ENCODE results near the gene SAMHD1.
"Not testable (repeated sequence)": the region's sequence is repeated elsewhere in the genome, so short reads cannot be mapped to it uniquely, and the experiment has no call there.

The SAMHD1 gene

DNA sequence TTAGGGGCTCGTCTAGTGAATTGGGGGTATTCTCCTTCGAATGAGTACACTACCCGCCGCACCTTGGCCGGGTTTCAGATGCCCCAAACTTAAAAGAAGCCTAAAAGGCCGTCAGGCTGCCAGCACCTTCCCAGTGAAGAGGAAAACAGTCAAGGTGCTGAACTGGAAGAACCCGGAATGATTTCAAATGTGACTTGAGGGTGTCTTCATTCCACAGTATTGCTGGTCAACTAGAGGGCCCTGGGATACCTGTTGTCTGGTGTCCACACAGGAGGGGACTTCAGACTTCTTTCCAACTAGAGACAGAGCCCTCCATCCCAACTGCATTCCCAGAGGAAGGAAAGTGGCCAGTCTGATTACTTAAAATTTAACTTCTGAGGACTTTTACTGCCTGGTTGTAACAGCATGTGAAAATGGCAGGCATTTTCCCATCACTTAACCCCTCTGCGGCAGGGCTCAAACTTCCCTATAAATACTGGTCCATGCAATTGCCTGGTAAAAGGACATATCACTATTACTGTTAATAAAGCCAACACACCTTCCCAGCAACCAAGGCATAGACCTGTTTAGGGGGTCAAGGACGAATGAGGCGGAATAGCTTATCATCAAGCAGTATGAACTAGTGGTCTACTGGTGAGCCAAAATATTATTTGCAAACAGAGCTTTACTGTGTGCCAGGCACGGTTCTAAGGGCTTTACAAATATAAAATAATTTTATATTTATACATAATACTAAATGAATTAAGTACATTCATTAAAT, 651 bp upstream of the SAMHD1 start:
- DNase-seq = no peak

DNA sequence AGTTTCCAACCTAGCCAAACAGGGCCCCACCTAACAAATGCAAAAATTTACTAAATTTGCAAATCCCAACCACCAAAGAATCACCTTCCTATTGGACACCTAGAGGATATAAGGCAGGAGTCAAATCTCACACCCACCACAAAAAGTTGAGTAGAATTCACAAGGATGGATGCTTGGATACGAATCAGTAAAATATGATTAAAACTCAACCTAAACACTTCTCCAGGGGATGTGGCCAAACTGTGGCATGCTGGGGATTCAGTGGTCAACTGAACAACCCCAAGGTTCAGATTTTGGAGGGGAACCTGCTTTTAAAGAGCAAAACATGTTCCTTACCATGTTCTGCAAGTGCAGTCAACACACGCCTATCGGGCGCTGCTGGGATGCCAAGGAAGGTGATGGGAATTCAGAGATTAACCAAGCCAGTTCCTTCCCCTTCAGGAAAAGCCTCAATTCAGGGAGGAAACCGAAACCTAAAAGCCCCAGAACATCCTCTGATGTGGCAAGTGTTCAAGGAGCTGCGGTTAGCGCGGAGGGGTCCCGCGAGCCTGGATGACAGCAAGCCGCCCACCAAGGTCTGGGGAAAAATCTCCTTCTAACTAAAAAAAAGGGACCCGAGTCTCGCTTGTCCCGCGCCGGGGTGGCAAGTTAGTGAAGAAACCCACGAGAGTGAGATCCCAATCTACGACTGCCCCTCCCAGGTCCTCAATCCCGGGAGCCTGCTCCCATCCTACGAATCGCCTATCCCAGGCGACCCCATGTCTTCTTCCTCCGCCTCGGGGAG, 902 bp downstream of the SAMHD1 start:
- DNase-seq = peak in 1 of 2 experiments; percentile 8

DNA sequence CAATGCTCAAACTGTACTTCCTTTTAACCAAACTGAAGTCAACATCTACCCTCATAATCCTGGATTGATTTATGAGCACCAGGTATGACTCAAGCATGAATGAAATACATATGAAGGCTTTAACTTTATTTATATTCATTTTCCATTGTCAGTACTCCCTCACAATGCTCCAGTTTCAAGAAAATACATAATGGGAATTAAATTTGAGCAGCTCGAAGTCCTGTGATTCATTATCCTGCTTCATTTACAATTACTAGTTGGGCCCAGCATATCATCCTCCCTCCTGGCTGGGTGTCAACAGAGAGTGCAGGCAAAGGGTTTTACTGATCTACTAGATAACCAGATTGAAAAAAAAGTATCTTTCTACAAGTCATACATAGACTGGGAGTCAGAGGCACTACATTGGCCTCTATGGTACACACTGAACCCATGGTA, 10.1 kb downstream of the SAMHD1 start:
- no peak for DNase-seq

DNA sequence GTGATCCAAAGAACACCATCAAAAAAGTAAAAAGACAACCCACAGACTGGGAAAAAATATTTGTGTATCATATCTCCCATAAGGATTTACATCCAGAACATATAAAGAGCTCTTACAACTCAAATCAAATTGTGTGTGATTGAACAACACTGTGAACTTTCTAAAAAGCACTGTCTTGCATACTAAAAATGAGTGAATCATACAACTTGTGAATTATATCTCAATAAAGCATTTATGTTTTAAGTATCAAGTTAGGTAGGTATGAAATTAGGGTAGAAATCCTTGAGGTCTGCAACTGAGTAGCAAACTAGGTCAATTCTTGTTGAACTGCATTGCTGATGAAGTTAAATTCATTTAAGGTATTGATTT, 14.1 kb downstream of the SAMHD1 start:
- DNase-seq = no peak

DNA sequence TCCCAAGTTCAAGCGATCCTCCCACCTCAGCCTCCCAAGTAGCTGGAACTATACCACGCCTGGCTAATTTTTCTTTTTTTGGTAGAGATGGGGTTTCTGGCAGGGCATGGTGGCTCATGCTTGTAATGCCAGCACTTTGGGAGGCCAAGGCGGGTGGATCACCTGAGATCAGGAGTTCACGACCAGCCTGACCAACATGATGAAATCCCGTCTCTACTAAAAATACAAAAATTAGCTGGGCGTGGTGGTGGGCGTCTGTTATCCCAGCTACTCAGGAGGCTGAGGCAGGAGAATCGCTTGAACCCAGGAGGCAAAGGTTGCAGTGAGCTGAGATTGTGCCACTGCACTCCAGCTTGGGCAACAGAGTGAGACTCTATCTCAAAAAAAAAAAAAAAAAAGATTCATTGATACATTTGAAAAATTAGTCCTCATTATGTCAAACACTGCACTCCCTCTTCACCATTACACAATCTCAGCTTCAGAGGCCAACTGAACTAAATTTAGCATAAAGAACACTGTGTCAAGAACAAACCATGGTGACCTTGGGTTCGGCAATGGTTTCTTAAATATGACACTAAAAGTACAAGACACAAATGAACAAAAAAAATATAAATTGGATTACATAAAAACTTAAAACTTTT, 14.6 kb downstream of the SAMHD1 start:
- DNase-seq = not testable (repeated sequence)

DNA sequence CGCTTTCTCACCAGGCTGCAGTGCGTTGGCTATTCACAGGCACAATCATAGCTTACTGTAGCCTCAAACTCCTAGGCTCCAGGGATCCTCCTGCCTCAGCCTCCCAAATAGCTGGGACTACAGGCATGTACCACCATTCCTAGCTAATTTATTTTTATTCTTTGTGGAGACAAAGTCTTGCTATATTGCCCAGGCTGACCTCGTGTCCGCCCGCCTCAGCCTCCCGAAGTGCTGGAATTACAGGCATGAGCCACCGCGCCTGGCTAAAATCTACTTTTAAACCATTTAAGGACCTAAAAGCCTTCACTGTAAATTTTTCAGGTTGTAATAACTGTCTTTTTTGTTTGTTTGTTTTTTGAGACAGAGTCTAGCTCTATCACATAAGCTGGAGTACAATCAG, 15.2 kb downstream of the SAMHD1 start:
- no peak for DNase-seq

DNA sequence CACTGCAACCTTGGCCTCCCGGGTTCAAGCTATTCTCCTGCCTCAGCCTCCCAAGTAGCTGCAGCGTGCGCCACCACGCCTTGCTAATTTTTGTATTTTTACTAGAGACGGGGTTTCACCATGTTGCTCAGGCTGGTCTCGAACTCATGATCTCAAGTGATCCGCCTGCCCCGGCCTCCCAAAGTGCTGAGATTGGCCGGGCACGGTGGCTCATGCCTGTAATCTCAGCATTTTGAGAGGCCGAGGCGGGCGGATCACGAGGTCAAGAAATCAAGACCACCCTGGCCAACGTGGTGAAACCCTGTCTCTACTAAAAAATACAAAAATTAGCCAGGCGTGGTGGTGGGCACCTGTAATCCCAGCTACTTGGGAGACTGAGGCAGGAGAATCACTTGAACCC, 17.9 kb downstream of the SAMHD1 start:
- not testable (repeated sequence) for DNase-seq

DNA sequence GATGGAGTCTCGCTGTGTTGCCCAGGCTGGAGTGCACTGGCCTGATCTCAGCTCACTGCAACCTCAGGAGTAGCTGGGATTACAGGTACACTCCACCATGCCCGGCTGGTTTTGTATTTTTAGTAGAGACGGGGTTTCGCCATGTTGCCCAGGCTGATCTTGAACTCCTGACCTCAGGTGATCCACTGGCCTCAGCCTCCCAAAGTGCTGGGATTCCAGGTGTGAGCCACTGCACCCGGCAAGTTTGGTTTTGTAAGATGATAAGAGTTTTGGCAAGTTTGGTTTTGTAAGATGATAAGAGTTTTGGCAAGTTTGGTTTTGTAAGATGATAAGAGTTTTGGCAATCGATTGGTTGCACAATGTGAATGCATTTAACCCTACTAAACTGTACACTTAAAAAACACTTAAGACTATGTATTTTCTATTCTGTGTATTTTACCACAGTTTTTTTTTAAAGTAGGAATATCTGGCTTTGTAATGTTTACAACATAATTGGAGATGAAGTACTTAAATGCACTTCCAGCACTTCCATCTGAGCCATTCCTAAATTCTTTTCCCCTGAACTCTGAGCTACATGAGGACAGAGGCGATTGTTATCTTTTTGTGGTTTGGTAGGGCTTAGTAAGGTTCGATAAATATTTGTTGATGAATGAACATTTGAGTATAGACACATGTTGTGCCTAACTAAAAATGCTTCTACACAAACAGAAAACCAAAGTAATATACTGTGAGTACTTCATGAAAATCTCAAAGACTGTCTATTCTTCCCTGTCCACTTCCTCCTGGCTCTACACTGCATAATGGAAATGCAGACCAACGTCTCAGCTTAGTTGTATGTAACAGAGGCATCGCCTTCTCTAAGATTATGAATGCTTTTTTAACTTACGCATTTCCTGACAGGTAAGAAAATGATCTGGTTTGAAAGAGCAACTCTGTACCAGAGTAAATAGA, 18.8 kb downstream of the SAMHD1 start:
- DNase-seq = no peak

DNA sequence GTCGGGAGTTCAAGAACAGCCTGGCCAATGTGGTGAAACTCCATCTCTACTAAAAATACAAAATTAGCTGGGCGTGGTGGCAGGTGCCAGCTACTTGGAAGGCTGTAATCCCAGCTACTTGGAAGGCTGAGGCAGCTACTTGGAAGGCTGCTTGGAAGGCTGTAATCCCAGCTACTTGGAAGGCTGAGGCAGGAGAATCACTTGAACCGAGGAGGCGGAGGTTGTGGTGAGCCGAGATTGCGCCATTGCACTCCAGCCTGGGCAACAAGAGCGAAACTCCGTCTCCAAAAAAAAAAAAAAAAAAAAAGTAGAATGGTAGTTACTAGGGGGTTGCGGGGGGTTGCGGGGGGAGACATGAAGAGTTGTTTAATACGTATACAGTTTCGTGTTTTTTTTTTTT, 19.4 kb downstream of the SAMHD1 start:
- not testable (repeated sequence) for DNase-seq

DNA sequence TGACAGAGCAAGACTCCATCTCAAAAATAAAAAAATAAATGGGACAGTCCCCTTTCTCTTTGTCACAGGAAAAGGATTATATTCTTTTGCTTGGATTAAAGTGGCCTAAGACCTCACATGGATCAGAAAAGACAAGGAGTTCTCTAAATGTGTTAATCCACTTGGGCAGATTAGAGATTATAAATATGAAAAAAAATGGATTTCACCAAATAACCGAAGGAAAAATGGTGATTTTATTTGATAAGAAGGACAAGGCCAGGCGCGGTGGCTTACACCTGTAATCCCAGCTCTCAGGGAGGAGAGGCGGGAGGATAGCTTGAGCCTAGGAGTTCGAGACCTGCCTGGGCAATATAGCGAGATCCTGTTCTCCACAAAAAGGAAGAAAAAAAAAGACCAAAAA, 21.8 kb downstream of the SAMHD1 start:
- DNase-seq = no peak

DNA sequence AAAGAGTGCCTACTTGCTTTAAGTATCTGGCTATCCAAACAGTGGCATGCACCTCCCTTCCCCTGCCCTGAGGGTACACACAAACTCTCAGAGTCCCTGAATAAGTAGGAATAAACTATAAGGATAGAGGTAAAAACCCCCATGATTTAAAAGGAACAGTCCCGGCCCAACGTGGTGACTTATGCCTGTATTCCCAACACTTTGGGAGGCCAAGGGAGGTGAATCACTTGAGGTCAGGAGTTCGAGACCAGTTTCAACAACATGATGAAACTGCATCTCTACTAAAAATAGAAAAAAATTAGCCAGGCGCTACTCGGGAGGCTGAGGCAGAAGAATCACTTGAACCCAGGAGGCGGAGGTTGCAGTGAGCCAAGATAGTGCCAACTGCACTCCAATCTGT, 22.2 kb downstream of the SAMHD1 start:
- DNase-seq = no peak

DNA sequence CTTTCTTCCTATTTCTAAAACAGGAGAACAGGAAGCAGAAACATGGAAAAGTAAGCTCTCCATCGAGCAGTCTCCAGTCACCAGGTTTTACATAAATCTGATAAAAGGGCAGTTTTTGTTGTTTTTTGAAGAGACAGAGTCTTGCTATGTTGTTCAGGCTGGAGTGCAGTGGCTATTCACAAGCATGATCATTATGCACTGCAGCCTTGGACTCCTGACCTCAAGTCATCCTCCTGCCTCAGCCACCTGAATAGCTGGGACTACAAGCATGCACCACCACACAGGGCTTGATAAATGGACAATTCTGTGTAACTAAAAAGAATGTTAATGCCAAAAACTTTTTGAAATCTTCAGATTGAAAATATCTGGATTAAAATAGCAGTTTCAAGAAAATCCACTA, 23.8 kb downstream of the SAMHD1 start:
- no peak for DNase-seq

DNA sequence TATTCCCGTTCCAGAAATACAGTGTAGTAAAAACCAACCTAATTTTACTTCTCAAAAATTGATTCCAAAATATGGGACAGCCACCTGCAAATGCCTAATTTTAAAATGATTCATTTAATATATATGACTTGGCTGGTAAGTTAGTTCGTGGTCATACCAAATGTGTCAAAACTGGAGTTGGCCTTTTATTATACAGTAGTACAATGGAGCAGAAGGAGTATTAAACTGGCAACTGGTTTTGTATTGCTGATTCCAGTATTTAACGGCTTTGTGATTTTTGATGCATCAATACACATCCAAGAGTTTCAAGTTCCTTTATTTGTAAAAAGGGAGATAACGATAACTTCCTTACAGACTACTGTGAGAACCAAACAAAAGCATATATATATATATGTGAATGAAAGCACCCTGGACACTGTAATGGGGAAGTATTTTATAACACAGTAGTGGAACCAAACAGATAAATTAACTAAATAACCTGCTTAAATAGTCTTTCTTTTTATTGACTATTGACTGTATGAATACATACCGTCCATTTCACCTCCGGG, 24.8 kb downstream of the SAMHD1 start:
- DNase-seq = no peak

DNA sequence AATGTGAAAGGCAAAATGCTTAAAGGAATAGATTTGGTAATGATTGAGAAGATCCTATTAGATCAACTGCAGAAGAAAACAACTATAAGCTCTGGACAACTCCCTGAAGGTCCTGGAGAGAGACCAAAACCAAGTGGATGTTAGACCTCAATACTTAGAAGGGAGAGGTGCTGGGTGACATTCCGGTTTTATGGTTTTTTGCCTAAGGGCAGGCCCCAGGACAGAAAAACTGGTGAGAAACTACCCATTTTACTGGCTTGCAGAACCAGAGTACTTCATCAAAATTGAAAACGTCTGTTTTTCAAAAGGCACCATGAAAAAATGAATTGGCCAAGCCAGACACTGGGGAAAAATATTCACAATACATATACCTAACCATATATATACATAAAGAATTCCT, 26.3 kb downstream of the SAMHD1 start:
- DNase-seq = no peak

DNA sequence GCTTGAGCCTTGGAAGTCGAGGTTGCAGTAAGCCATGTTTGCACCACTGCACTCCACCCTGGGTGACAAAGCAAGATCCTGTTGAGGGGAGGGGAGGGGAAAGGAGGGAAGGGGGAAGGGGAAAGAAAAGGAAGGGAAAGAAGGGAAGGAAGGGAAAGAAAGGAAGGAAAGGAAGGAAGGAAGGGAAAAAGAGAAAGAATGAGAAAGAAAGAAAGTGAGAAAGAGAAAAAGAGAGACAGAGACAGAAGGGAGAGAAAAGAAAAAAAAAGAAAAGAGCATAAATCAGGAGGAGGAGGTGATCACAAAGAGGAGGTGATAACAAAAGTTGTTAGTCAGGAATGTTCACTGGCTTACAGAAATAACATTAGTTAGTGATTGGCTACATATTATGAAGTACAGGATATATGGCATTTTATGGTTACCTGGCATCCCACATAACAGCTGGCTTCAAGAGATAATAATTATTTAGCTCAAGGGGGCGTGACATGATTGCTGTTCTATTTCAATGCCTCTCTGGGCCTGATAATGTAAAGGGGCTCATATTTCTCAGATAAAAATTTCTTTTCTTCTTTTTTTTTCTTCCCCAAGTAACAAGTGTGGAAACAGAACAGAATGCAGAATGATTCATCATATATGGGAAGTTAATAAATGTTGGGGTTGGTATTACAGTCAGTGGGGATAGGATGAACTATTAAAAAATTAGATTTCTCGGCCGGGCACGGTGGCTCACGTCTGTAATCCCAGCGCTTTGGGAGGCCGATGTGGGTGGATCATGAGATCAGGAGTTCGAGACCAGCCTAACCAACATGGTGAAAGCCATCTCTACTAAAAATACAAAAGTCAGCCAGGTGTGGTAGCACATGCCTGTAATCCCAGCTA, 27.1 kb downstream of the SAMHD1 start:
- DNase-seq = no peak

DNA sequence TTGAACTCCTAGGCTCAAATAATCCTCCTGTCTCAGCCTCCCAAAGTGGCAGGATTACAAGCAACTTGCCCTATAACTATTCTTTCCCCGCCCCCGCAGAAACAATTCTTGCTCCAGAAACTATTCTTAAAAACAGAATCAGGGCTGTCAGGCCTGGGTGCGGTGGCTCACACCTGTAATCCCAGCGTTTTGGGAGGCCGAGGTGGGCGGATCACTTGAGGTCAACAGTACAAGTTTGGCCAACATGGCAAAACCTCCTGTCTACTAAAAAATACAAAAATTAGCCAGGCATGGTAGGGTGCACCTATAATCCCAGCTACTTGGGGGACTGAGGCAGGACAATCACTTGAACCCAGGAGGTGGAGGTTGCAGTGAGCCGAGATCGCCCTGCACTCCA, 31.2 kb downstream of the SAMHD1 start:
- no peak for DNase-seq

DNA sequence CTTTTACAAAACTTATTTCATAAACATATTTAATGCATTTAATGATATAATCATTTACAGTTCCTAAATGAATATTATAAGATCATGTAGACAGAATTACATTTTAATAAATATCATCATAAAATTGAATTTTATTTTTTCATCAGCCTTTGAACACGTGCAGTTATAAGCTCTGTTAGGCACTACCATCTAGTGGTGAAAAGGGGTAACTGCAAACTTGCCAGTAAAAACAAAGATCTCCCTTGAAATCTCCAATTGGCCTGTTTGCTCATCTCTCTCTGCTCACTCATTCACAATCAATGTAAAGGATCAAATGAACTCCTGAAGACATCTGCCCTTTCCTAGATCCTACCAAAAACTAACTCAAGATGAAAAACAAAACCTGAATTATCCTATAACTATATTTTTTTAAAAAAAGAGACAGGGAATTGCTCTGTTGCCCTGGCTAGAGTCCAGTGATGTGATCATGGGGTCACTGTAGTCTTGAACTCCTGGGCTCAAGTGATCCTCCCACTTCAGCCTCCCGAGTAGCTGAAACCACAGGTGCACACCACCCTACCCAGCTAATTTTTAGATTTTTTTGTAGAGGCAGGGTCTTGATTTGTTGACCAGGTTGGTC, 31.7 kb downstream of the SAMHD1 start:
- peak; percentile 57 to 69 for DNase-seq

DNA sequence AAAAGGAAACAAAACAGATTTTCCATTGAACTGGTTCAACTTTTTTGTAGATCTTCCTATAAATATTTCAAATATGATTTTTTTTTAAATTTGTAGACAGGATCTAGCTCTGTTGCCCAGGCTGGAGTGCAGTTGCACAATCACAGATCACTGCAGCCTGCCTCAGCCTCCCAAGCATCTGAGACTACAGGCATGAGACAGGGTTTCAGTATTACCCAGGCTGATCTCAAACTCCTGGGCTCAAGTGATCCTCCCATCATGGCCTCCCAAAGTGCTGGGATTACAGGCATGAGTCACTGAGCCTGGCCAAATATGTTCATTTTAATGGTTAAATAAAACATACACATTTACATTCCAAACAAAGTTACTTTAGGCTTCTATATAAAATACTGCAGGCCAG, 33.6 kb downstream of the SAMHD1 start:
- DNase-seq = no peak

DNA sequence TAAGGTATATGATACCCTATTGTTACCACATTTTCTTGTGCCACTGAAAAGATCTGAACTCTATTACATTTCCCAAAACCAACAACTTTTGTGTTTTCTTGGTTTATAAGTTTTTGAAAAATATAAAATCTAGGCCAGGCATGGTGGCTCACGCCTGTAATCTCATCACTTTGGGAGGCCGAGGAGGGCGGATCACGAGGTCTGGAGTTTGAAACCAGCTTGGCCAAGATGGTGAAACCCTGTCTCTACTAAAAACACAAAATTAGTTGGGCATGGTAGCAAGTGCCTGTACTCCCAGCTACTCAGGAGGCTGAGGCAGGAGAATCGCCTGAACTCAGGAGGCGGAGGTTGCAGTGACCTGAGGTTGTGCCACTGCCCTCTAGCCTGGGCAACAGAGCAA, 34.3 kb downstream of the SAMHD1 start:
- no peak for DNase-seq

DNA sequence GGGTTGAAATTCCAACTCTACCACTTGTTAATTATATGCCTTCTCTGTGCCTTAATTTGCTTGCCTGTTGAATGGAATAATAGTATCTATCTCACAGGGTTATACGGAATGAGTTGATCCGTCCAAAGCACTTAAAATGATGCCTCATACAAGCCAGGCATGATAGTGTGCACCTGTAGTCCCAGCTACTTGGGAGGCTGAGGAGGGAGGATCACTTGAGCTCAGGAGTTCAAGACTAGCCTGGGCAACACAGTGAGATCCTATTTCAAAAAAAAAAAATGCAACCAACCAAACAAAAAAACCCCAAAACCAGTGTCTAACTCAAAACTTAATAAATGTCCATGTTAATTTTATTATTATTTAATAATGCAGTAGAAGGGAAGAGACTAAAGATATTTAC, 35.3 kb downstream of the SAMHD1 start:
- DNase-seq = no peak

DNA sequence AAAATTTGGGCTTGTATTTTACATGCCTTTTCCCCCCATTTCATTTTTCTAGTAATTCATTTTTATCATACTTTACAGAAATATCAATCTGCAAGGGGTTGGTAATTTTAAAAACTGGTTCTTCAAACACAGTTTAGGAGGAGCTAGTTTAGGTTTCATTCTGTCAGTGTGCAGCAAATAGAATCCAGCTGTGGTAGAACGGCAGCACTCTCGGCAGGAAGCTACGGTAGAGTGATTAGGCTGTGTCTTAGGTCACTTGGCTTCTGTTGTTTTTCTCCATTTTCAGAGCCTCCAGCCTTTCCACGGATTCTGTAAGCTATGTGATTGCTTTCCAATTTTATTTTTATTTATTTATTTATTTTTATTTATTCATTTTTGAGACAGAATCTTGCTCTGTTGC, 42.9 kb downstream of the SAMHD1 start:
- no peak for DNase-seq

All from NCI-H446 (cell line).